Measurements from ENCODE around the gene FBLN5. TPM values are rescaled to one million over a fixed set of nuclear protein-coding genes. Genes with fewer than 3 reads are reported as not detected.

The FBLN5 gene
- total RNA-seq, 1 donor from 2014 or later, result 1.1 TPM

DNA sequence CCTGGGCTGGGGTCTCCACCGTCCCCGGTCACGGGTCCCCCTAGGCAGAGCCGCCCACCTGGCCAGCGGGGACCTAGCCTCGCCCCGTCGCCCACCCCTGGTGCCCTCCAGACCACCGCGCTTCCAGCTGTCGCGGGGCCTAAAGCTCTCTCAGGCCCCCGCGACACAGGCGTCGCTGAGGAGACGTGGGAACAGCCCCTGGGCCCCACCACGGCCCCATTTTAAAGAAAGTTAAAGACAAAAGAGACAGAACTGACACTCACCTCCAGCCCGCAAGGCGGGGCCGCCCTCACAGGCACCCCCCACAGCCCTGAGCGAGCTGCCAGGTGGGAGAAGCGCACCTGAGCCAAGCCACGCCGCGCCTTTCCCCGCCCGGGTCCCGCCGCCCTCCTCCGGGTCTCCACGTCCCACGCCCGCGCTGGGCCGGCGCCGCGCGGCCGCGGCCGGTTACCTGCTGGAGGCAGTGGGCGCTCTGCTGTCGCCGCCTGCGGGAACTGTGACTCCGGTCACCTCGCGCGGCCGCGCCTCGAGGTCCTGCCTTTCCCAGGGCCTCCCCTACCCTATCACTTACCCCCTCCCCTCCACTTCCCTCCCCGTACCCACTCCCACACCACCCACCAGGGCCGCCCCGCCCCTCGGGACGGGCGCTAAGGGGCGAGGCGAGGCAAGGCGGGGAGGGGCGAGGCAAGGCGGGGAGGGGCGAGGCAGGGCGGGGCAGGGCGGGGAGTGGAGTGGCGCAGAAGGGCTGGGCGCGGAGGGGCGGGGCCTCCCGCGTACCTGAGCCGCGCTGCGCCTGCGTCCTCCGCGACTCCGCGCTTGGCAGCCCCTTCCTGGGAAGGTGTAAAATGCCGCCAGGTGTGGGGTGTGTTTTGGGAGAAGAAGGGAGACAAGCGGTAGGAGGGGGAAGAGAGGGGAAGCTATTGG lies 111.3 kb downstream of the FBLN5 start:
- DNase-seq (ENCODE audit: extremely low read depth, low read depth, low spot score), result no peak

DNA sequence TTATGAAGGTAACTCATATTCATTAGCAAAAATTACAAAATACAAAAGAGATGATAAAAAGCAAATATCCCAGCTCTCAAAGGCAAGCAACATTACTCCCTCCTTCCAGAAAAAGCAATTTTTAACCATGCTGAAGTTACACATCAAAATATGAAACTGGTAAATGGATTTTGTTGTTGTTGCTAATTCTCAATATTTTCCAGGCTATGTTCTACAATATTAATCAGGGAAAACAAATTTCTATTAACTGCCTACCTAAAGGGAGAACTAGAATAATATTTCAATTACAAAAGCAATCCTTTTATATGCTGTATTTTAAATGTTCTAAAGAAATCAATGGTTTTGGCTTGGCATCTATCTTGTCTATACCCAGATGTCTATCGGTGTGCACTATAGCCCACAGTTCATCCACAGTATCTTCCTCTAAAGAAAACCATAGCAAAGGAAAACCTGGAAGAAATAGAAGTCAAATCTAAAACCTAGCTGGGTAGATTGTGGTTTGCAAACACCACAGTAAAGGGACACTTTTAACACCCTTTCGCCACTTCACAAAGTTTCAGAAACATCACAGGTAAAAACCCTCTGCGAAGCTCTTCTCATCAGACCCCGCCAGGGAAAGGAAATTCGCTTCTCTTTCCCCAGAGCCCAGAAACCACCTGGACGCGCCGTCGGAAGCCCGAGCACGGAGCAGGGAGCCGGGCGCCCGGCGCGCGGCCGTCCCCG lies 112.1 kb downstream of the FBLN5 start:
- no peak for DNase-seq (ENCODE audit: extremely low read depth, low read depth, low spot score)

GRCh38 chr14:91834571-91834970 lies 112.9 kb downstream of the FBLN5 start:
- no peak for DNase-seq (ENCODE audit: extremely low read depth, low read depth, low spot score)

DNA sequence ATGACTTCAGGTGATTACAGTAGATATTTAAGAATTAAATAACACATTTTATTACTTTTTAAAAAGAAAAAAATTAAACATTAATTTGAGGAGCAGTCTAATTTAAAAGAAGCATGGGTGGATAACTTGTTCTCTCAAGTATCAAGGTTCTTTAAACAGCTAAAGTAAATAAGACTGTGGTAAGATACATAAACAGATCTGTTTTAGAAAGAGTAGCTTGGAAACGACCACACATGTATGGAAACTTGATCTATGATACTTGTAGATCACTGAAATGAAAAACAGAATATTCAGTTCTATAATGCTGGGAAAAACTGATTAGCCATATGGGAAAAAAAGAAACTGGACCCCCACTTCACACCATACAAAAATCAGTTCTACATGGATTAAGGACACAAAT lies 116.2 kb downstream of the FBLN5 start:
- DNase-seq (ENCODE audit: extremely low read depth, low read depth, low spot score), result no peak

DNA sequence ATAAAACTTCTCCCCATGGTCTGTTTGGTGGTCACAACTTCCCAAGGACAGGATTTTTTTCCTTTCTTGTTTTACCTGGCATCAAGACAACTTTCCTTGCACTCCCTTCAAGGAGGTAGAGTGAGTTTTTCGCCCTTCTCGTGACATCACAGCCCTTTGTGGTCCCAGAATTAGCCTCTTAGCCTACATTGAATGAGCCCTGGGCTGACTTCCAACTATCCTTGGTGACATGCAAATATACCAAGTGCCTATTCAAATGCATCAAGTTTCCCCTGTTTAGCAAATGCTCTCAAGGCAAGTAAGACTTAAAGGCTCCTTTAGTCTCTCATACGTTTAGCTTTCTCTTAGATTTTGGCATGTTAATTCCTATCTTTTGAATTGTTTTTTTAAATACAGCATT lies 116.7 kb downstream of the FBLN5 start:
- DNase-seq (ENCODE audit: extremely low read depth, low read depth, low spot score), result no peak

DNA sequence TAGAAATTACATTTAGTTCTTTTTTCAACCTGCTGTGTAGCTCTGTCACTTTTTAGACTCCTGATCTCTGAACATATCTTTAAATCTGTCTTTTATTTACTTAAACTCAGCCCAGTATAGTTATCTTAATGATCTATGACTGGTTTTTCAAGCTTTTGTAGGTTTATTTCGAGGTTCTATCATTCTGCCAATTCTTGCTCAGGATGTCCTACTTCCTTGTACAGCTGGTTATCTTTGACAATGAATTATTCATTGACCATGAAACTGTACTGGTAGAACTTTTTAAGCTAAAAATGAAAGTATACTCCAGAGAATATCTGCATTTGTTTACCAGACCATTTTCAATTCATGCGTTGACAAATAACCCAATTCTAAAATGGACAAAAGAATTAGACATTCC lies 118.0 kb downstream of the FBLN5 start:
- DNase-seq (ENCODE audit: extremely low read depth, low read depth, low spot score), result no peak

DNA sequence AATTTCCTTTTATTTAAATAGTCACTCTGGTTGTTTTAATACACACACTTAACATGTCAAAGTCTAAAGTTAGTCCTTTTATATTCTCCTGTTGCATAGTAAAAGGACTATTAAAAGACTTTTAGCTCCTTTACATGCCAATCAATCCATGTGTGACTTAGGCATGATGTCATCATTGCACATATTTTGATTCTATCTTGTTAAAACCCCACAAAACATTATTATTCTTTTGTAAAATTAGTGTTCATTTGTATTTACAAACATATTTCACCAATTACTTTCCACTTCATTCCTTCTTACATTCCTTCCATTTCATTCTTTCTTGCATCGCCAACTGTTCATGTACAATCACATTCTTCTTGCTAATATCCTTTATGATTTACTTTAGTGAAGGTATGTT lies 119.7 kb downstream of the FBLN5 start:
- no peak for DNase-seq (ENCODE audit: extremely low read depth, low read depth, low spot score)

Other genes starting within 250 kb of the FBLN5 start
- not detected in 2 replicates for gene CATSPERB, start 215.6 kb downstream of the FBLN5 start, total RNA-seq
- 0.29 and 0.53 TPM in 2 replicates for gene TC2N, start 80.2 kb downstream of the FBLN5 start, total RNA-seq
- gene TRIP11, start 92.4 kb upstream of the FBLN5 start, total RNA-seq, result 19.6 and 23.0 TPM in 2 replicates
- gene ATXN3, start 158.9 kb upstream of the FBLN5 start, total RNA-seq, result 16.6 and 29.4 TPM in 2 replicates
- gene NDUFB1, start 174.0 kb upstream of the FBLN5 start, total RNA-seq, result 312 and 378 TPM in 2 replicates
- 33.6 and 39.4 TPM in 2 replicates for gene CPSF2, start 174.3 kb upstream of the FBLN5 start, total RNA-seq